Hippocampal formation (tissue), 2 donors: Measurements from ENCODE around the gene PRLH.

Experiments
- DNase-seq, 2 donors: peaks; one replicate each; lab custom pipeline; 2025; lab: John Stamatoyannopoulos, UW

PRLH gene

GRCh38 chr2:237565974-237566373, 400 bp upstream of the PRLH start:
- no peak for DNase-seq

- peak in 1 of 2 donors; percentile 4 for DNase-seq
These were observed 1.1 kb downstream of the PRLH start for GRCh38 chr2:237567276-237568029.

GRCh38 chr2:237568121-237568660, 1.8 kb downstream of the PRLH start:
- no peak for DNase-seq

- DNase-seq = no peak
These were observed 2.7 kb downstream of the PRLH start for GRCh38 chr2:237569041-237569440.

- no peak for DNase-seq
These were observed 3.5 kb downstream of the PRLH start for GRCh38 chr2:237569896-237570295.

- DNase-seq = no peak
These were observed 4.5 kb downstream of the PRLH start for GRCh38 chr2:237570776-237571335.

GRCh38 chr2:237571551-237571950, 5.2 kb downstream of the PRLH start:
- DNase-seq = no peak

GRCh38 chr2:237572021-237572741, 5.8 kb downstream of the PRLH start:
- DNase-seq = peak; percentile 66 to 86

- DNase-seq = no peak
These were observed 6.3 kb downstream of the PRLH start for GRCh38 chr2:237572742-237573101.

- no peak for DNase-seq
These were observed 7.5 kb downstream of the PRLH start for GRCh38 chr2:237573721-237574415.

- DNase-seq = no peak
These were observed 8.1 kb downstream of the PRLH start for GRCh38 chr2:237574467-237574866.

- peak in 1 of 2 donors; percentile 8 for DNase-seq
These were observed 8.8 kb downstream of the PRLH start for GRCh38 chr2:237574894-237575868.

- no peak for DNase-seq
These were observed 9.8 kb downstream of the PRLH start for GRCh38 chr2:237575869-237576862.

GRCh38 chr2:237576974-237577373, 10.6 kb downstream of the PRLH start:
- DNase-seq = no peak

GRCh38 chr2:237577458-237577857, 11.1 kb downstream of the PRLH start:
- no peak for DNase-seq

- no peak for DNase-seq
These were observed 11.8 kb downstream of the PRLH start for GRCh38 chr2:237577956-237578870.

GRCh38 chr2:237581326-237581725, 15.0 kb downstream of the PRLH start:
- DNase-seq = no peak
